ENCODE results near the gene ZNF492.

Gene ZNF492

DNA sequence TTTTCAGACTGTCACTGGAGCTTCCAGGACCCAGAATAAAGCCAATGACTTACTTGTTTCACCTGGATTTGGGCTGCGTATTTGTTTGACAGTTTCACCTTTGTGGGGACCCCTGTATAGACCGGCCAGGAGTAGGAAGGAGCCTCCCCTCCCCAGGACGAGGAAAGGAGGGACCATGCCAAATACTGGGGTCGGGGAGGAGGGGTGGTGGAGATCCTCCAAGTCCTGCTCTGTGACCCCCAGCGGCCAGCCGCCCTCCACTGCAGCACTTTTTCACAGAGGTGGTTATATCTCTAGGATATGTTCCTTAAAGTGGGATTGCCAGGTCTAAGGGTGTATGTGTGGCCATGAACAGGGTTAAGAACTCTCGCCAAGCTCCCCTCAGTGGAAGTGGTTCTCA lies 25.7 kb upstream of the ZNF492 start:
- Histone ChIP-seq H3F3A (ENCODE audit: control insufficient read depth, insufficient read depth) (no peaks in the 10 kb centered on the region), H3K27me3 (ENCODE audit: control insufficient read depth, low read length) (no peaks in the 10 kb centered on the region), H3K9me3 (ENCODE audit: control insufficient read depth, insufficient read depth, low read length) (peaks cover 10% of the 10 kb centered on the region; the same call in 1 of the 2 replicates), H3K4me1 (ENCODE audit: control insufficient read depth, low read length) (no peaks in the 10 kb centered on the region), H3K4me2 (ENCODE audit: low read length) (no peak overlapping the region), H4K20me1 (ENCODE audit: control insufficient read depth, insufficient read depth, low read depth, low read length) (no peaks in the 10 kb centered on the region), H3K27ac (ENCODE audit: low read depth, low read length) (no peak overlapping the region), H3K9me2 (replicated peaks; ENCODE audit: control insufficient read depth, low read length) (no peaks in the 10 kb centered on the region), H3K79me2 (ENCODE audit: control insufficient read depth, low read length) (no peaks in the 10 kb centered on the region), H3K36me3 (ENCODE audit: control insufficient read depth, low read length) (no peaks in the 10 kb centered on the region), H3K4me3 (ENCODE audit: low read length) (no peak overlapping the region)
- TF ChIP-seq, protein P1, sequence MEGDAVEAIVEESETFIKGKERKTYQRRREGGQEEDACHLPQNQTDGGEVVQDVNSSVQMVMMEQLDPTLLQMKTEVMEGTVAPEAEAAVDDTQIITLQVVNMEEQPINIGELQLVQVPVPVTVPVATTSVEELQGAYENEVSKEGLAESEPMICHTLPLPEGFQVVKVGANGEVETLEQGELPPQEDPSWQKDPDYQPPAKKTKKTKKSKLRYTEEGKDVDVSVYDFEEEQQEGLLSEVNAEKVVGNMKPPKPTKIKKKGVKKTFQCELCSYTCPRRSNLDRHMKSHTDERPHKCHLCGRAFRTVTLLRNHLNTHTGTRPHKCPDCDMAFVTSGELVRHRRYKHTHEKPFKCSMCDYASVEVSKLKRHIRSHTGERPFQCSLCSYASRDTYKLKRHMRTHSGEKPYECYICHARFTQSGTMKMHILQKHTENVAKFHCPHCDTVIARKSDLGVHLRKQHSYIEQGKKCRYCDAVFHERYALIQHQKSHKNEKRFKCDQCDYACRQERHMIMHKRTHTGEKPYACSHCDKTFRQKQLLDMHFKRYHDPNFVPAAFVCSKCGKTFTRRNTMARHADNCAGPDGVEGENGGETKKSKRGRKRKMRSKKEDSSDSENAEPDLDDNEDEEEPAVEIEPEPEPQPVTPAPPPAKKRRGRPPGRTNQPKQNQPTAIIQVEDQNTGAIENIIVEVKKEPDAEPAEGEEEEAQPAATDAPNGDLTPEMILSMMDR (IDR thresholded peaks at IDR 0.05; ENCODE audit: low read depth, low read length, poor library complexity, severe bottlenecking): no peak
- no peak for TF ChIP-seq EZH2phosphoT487 (IDR thresholded peaks at IDR 0.05; ENCODE audit: borderline replicate concordance, low read length)

DNA sequence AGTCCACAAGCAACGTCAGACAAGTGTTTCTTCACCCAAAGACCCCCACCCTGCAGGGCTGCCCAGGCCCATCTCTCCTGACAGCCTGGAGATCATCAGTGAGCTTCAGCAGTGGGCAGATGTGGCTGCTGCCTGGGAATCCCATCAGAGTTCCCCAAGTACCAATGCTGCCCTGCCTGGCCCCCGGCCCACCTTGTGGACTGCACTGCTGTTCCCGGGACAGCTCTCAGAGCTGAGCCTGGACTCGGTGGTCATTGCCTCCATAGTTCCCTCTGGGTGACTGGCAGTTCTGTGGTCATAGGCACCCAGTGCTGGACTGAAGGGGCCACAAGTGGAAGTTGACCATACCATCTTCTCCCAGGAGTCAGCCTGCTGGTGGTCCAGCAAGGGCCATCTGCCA lies 24.5 kb upstream of the ZNF492 start:
- H3K27me3 ChIP-seq (ENCODE audit: control insufficient read depth, low read length): no peaks in the 10 kb centered on the region
- H3K79me2 ChIP-seq (ENCODE audit: control insufficient read depth, low read length): no peaks in the 10 kb centered on the region
- H3K9me2 ChIP-seq (replicated peaks; ENCODE audit: control insufficient read depth, low read length): no peaks in the 10 kb centered on the region
- no peak overlapping the region for H3K27ac ChIP-seq (ENCODE audit: low read depth, low read length)
- TF ChIP-seq EZH2phosphoT487 (IDR thresholded peaks at IDR 0.05; ENCODE audit: borderline replicate concordance, low read length): no peak
- TF ChIP-seq, protein P1 (IDR thresholded peaks at IDR 0.05; ENCODE audit: low read depth, low read length, poor library complexity, severe bottlenecking): no peak
- no peaks in the 10 kb centered on the region for H4K20me1 ChIP-seq (ENCODE audit: control insufficient read depth, insufficient read depth, low read depth, low read length)
- no peak overlapping the region for H3K4me3 ChIP-seq (ENCODE audit: low read length)
- no peak overlapping the region for H3K4me2 ChIP-seq (ENCODE audit: low read length)
- H3F3A ChIP-seq (ENCODE audit: control insufficient read depth, insufficient read depth): no peaks in the 10 kb centered on the region
- H3K36me3 ChIP-seq (ENCODE audit: control insufficient read depth, low read length): no peaks in the 10 kb centered on the region
- peaks cover 10% of the 10 kb centered on the region; the same call in 1 of the 2 replicates for H3K9me3 ChIP-seq (ENCODE audit: control insufficient read depth, insufficient read depth, low read length)
- no peaks in the 10 kb centered on the region for H3K4me1 ChIP-seq (ENCODE audit: control insufficient read depth, low read length)

DNA sequence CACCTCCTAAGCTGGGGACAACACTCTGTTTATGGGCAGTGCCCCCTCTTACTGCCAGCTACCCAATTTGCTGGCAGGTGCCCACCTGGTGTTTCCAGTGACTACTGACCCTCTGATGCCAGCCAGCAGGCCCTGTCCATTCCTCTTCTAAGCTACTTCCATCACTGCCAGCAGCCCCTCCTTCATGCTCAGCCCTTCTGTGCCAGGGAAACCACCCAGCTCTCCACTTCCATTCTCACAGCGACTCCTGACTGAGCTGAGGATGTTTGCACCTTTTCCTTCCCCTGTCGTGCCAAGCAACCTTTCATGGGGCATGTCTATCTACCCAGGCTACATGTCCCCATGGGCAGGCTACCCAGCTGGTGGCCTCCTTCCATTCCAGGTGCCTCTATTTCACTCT lies 24.0 kb upstream of the ZNF492 start:
- no peaks in the 10 kb centered on the region for H3K36me3 ChIP-seq (ENCODE audit: control insufficient read depth, low read length)
- no peaks in the 10 kb centered on the region for H3K9me2 ChIP-seq (replicated peaks; ENCODE audit: control insufficient read depth, low read length)
- H3K4me1 ChIP-seq (ENCODE audit: control insufficient read depth, low read length): no peaks in the 10 kb centered on the region
- no peaks in the 10 kb centered on the region for H3K79me2 ChIP-seq (ENCODE audit: control insufficient read depth, low read length)
- TF ChIP-seq EZH2phosphoT487 (IDR thresholded peaks at IDR 0.05; ENCODE audit: borderline replicate concordance, low read length): no peak
- TF ChIP-seq, protein P1 (IDR thresholded peaks at IDR 0.05; ENCODE audit: low read depth, low read length, poor library complexity, severe bottlenecking): no peak
- H4K20me1 ChIP-seq (ENCODE audit: control insufficient read depth, insufficient read depth, low read depth, low read length): no peaks in the 10 kb centered on the region
- peaks cover 10% of the 10 kb centered on the region; the same call in 1 of the 2 replicates for H3K9me3 ChIP-seq (ENCODE audit: control insufficient read depth, insufficient read depth, low read length)
- H3K4me2 ChIP-seq (ENCODE audit: low read length): no peak overlapping the region
- no peaks in the 10 kb centered on the region for H3K27me3 ChIP-seq (ENCODE audit: control insufficient read depth, low read length)
- no peak overlapping the region for H3K27ac ChIP-seq (ENCODE audit: low read depth, low read length)
- no peak overlapping the region for H3K4me3 ChIP-seq (ENCODE audit: low read length)
- H3F3A ChIP-seq (ENCODE audit: control insufficient read depth, insufficient read depth): no peaks in the 10 kb centered on the region

All from DOHH2 (cell line).